K562 (cell line): ENCODE data around the gene ASCC1. TPM values are rescaled to one million over a fixed set of nuclear protein-coding genes. Genes with fewer than 3 reads are reported as not detected.
A peak's percentile ranks its signal among the peaks of the same experiment; 100 is the strongest.

Experiments
- CCAR2 ChIP-seq: fragments of 200-400 bp; formaldehyde crosslinking; IDR thresholded peaks from 2 replicates; pipeline ENCODE4 v1.6.1; 2017; ENCODE audit warnings: mild to moderate bottlenecking, low read depth, low read length
- HMG20B ChIP-seq: fragments of 250-450 bp; sonication (Bioruptor Pico); IDR thresholded peaks from 2 replicates; pipeline ENCODE4 v1.5.0; 2021; ENCODE audit warnings: mild to moderate bottlenecking
- MEIS2 ChIP-seq: fragments of 450-650 bp; IDR thresholded peaks from 2 replicates; pipeline ENCODE4 v1.6.1; 2014; ENCODE audit warnings: mild to moderate bottlenecking; ENCODE audit not compliant: partially characterized antibody
- NR2C1 ChIP-seq, 2 experiments: fragments of 450-650 bp; IDR thresholded peaks; 2 replicates each; pipeline ENCODE4 v1.6.1; 2017; ENCODE audit warnings: mild to moderate bottlenecking in 2 of 2, antibody characterized with exemption in 1 of 2, inconsistent platforms in 1 of 2, missing compliant biosample characterization in 1 of 2, missing genetic modification characterization in 1 of 2
- SIN3B ChIP-seq: fragments of 450-650 bp; IDR thresholded peaks from 2 replicates; pipeline ENCODE4 v1.6.1; 2017; ENCODE audit warnings: low read depth, mild to moderate bottlenecking, moderate library complexity
- ZNF583 ChIP-seq: fragments of 250-450 bp; sonication (Bioruptor Pico); IDR thresholded peaks from 2 replicates; pipeline ENCODE4 v1.4.0; 2020
- ZNF586 ChIP-seq: fragments of 450-650 bp; formaldehyde crosslinking; conservative IDR thresholded peaks from 2 replicates; pipeline ENCODE4 v1.4.0; 2020; ENCODE audit warnings: mild to moderate bottlenecking, moderate library complexity
- polyA plus RNA-seq, 8 experiments: library from polyadenylated mRNA; depleted of rRNA in 4 of 8; stranded (reverse) in 5 of 8; unstranded in 3 of 8; fragments of >200 nt; fragmentation: Nextera tagmentation in 2 of 8; fragmentation: Illumina TruSeq in 1 of 8; extraction: Ambion mirVana in 2 of 8; extraction: Trizol in 1 of 8; gene quantifications; 2 replicates each; pipeline versions ENCODE4 v1.2.1 to v1.2.3, GENCODE V29; 2011 to 2014; ENCODE audit warnings: inconsistent platforms in 1 of 8, missing spikeins in 1 of 8
- total RNA-seq, 7 experiments: library from RNA; depleted of rRNA in 6 of 7; stranded (reverse); fragments of >200 nt in 6 of 7; fragmentation: Illumina TruSeq in 2 of 7; extraction: Trizol in 2 of 7; gene quantifications; 2 replicates each; pipeline versions ENCODE4 v1.2.1 to v1.2.3, GENCODE V29; 2011 to 2021; ENCODE audit warnings: low replicate concordance in 1 of 7
- TF ChIP-seq, protein P1 (sequence below): fragments of 450-650 bp; conservative IDR thresholded peaks from 2 replicates; pipeline ENCODE4 v1.6.1; 2016; ENCODE audit warnings: missing genetic modification characterization, low read depth, mild to moderate bottlenecking, missing compliant biosample characterization, moderate library complexity
- TF ChIP-seq, protein P2 (sequence below): fragments of 200-800 bp; sonication (Bioruptor generic); IDR thresholded peaks from 2 replicates; pipeline ENCODE4 v1.6.1; 2016; ENCODE audit warnings: missing genetic modification characterization, missing compliant biosample characterization
- TF ChIP-seq, protein P3 (sequence below): fragments of 450-650 bp; IDR thresholded peaks from 2 replicates; pipeline ENCODE4 v1.6.1; 2016; ENCODE audit warnings: mild to moderate bottlenecking

Gene ASCC1
- total and polyA plus RNA-seq, 9 of the 15 experiments (the other 6 are each of a cell fraction or from before 2014, with no cell fraction given) = 31.7 to 73.3 (median 52.8) TPM

DNA sequence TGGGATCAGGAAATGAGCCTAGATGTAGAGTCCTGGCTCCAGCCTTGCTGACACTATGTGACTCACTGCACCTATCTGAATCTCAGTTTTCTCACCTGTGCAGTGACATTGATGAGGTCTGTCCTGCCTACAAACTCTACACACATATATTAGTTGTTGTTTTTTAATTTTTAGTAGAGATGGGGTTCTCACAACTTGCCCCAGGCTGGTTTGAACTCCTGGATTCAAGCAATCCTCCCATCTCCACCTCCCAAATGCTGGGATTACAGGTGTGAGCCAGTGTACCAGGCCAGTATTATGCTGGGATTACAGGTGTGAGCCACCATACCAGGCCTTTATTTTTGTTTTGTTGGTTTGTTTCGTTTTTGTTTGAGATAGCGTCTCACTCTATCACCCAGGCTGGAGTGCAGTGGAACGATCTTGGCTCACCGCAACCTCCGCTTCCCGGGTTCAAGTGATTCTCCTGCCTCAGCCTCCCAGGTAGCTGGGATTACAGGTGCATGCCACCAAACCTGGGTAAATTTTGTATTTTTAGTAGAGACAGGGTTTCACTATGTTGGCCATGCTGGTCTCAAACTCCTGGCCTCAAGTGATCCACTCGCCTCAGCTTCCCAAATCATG lies 45.8 kb upstream of the ASCC1 start (continued):
- TF ChIP-seq, protein P1, sequence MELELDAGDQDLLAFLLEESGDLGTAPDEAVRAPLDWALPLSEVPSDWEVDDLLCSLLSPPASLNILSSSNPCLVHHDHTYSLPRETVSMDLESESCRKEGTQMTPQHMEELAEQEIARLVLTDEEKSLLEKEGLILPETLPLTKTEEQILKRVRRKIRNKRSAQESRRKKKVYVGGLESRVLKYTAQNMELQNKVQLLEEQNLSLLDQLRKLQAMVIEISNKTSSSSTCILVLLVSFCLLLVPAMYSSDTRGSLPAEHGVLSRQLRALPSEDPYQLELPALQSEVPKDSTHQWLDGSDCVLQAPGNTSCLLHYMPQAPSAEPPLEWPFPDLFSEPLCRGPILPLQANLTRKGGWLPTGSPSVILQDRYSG = peak; percentile 20; the same call in 1 of the 2 replicates
- no peak for TF ChIP-seq MEIS2
- no peak for TF ChIP-seq CCAR2
- TF ChIP-seq ZNF586 (CRISPR knock-in tag) = no peak
- TF ChIP-seq, protein P2, sequence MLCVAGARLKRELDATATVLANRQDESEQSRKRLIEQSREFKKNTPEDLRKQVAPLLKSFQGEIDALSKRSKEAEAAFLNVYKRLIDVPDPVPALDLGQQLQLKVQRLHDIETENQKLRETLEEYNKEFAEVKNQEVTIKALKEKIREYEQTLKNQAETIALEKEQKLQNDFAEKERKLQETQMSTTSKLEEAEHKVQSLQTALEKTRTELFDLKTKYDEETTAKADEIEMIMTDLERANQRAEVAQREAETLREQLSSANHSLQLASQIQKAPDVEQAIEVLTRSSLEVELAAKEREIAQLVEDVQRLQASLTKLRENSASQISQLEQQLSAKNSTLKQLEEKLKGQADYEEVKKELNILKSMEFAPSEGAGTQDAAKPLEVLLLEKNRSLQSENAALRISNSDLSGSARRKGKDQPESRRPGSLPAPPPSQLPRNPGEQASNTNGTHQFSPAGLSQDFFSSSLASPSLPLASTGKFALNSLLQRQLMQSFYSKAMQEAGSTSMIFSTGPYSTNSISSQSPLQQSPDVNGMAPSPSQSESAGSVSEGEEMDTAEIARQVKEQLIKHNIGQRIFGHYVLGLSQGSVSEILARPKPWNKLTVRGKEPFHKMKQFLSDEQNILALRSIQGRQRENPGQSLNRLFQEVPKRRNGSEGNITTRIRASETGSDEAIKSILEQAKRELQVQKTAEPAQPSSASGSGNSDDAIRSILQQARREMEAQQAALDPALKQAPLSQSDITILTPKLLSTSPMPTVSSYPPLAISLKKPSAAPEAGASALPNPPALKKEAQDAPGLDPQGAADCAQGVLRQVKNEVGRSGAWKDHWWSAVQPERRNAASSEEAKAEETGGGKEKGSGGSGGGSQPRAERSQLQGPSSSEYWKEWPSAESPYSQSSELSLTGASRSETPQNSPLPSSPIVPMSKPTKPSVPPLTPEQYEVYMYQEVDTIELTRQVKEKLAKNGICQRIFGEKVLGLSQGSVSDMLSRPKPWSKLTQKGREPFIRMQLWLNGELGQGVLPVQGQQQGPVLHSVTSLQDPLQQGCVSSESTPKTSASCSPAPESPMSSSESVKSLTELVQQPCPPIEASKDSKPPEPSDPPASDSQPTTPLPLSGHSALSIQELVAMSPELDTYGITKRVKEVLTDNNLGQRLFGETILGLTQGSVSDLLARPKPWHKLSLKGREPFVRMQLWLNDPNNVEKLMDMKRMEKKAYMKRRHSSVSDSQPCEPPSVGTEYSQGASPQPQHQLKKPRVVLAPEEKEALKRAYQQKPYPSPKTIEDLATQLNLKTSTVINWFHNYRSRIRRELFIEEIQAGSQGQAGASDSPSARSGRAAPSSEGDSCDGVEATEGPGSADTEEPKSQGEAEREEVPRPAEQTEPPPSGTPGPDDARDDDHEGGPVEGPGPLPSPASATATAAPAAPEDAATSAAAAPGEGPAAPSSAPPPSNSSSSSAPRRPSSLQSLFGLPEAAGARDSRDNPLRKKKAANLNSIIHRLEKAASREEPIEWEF (CRISPR knock-in tag) = no peak
- TF ChIP-seq NR2C1 (IDR thresholded peaks at IDR 0.05) = 0 out of 2 replicates have a peak, but pooled peaks have one; percentile 5
- no peak for TF ChIP-seq NR2C1 (tag; IDR thresholded peaks at IDR 0.05)
- no peak for TF ChIP-seq SIN3B
- no peak for TF ChIP-seq HMG20B (CRISPR knock-in tag)
- TF ChIP-seq, protein P3, sequence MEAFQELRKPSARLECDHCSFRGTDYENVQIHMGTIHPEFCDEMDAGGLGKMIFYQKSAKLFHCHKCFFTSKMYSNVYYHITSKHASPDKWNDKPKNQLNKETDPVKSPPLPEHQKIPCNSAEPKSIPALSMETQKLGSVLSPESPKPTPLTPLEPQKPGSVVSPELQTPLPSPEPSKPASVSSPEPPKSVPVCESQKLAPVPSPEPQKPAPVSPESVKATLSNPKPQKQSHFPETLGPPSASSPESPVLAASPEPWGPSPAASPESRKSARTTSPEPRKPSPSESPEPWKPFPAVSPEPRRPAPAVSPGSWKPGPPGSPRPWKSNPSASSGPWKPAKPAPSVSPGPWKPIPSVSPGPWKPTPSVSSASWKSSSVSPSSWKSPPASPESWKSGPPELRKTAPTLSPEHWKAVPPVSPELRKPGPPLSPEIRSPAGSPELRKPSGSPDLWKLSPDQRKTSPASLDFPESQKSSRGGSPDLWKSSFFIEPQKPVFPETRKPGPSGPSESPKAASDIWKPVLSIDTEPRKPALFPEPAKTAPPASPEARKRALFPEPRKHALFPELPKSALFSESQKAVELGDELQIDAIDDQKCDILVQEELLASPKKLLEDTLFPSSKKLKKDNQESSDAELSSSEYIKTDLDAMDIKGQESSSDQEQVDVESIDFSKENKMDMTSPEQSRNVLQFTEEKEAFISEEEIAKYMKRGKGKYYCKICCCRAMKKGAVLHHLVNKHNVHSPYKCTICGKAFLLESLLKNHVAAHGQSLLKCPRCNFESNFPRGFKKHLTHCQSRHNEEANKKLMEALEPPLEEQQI = no peak
- TF ChIP-seq ZNF583 (CRISPR knock-in tag) = no peak
